Loucy (cell line): Measurements from ENCODE around the gene HIKESHI.

ENCODE experiments used
- H2AFZ ChIP-seq: fragments of 200-600 bp; sonication (generic); 2 replicates; pipeline ENCODE4 v1.6.0; 2016; ENCODE audit warnings: antibody characterized with exemption, mild to moderate bottlenecking, low read length, moderate library complexity
- H3F3A ChIP-seq: fragments of 200-600 bp; 2 replicates; pipeline ENCODE4 v1.6.0; 2016; ENCODE audit warnings: antibody characterized with exemption, low read depth, mild to moderate bottlenecking
- H3K27me3 ChIP-seq: fragments of 200-600 bp; sonication (generic); 2 replicates; pipeline ENCODE4 v1.6.1; 2014; ENCODE audit warnings: low read length, mild to moderate bottlenecking; ENCODE audit not compliant: insufficient read depth, poor library complexity, severe bottlenecking
- H3K36me3 ChIP-seq: fragments of 200-600 bp; sonication (generic); 2 replicates; pipeline ENCODE4 v1.6.1; 2016; ENCODE audit warnings: low read length; ENCODE audit not compliant: insufficient read depth
- H3K4me1 ChIP-seq: fragments of 200-600 bp; sonication (generic); 2 replicates; pipeline ENCODE4 v1.5.1; 2014; ENCODE audit warnings: low read length, mild to moderate bottlenecking; ENCODE audit not compliant: insufficient read depth, poor library complexity, severe bottlenecking
- H3K4me2 ChIP-seq: fragments of 200-600 bp; sonication (generic); 2 replicates; pipeline ENCODE4 v1.6.0; 2014; ENCODE audit warnings: antibody characterized with exemption, low read length, low read depth, mild to moderate bottlenecking; ENCODE audit not compliant: poor library complexity, severe bottlenecking
- H3K4me3 ChIP-seq: fragments of 200-600 bp; sonication (generic); 2 replicates; pipeline ENCODE4 v1.5.1; 2014; ENCODE audit warnings: low read length, mild to moderate bottlenecking, mixed read lengths; ENCODE audit not compliant: poor library complexity, severe bottlenecking
- H3K79me2 ChIP-seq: fragments of 200-600 bp; sonication (generic); 2 replicates; pipeline ENCODE4 v1.6.1; 2014; ENCODE audit warnings: low read length; ENCODE audit not compliant: insufficient read depth
- H3K9ac ChIP-seq: fragments of 200-600 bp; sonication (generic); 2 replicates; pipeline ENCODE4 v1.6.0; 2014; ENCODE audit warnings: mild to moderate bottlenecking, low read depth, low read length, moderate library complexity; ENCODE audit not compliant: poor library complexity, severe bottlenecking
- H3K9me2 ChIP-seq: fragments of 200-600 bp; sonication (generic); replicated peaks from 2 replicates; pipeline ENCODE4 v1.6.1; 2016; ENCODE audit warnings: low read depth, low read length, mixed read lengths
- H3K9me3 ChIP-seq: fragments of 200-600 bp; sonication (generic); 2 replicates; pipeline ENCODE4 v1.6.1; 2014; ENCODE audit warnings: mild to moderate bottlenecking, antibody characterized with exemption, low read length, low read depth; ENCODE audit not compliant: insufficient read depth
- H4K20me1 ChIP-seq: fragments of 200-600 bp; sonication (generic); 2 replicates; pipeline ENCODE4 v1.6.0; 2014; ENCODE audit warnings: antibody characterized with exemption, low read length, mild to moderate bottlenecking; ENCODE audit not compliant: insufficient read depth, poor library complexity, severe bottlenecking
- EZH2phosphoT487 ChIP-seq: fragments of 200-600 bp; IDR thresholded peaks from 2 replicates; pipeline ENCODE4 v1.6.1; 2018; ENCODE audit warnings: antibody characterized with exemption, mild to moderate bottlenecking, moderate library complexity, borderline replicate concordance
- TF ChIP-seq, protein P1 (sequence below): fragments of 200-600 bp; sonication (generic); conservative IDR thresholded peaks from 2 replicates; pipeline ENCODE4 v1.5.1; 2014; ENCODE audit warnings: mild to moderate bottlenecking, antibody characterized with exemption, low read length

HIKESHI gene

DNA sequence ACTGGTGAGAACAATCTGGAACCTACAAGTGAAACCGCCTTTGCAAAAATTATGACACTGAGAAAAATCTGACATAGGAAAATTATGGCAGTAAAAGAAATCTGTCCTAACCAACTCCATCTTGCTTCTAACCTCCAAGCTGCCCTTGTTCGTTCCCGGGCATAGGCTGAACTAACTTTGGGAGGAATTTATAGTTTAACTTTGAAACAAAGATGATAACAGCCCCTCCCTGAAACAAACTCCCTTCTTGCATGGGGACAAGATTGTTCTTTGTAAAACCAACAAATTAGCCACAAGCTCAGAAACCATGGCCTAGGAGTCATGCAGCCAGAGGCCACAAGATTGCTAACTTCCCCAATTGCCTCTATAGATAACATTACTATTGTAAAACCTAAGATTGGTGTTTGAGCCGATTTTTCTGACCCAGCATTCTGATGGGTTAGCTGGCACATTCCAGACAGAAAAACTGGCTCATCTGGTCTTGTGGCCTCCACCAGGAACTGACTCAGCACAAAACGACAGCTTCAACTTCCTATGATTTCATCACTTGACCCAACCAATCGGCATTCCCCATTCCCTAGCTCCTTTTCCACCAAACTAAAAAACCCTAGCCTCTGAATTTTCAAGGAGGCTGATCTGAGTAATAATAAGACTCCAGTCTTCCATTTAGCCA is 69.0 kb downstream of the HIKESHI start:
- TF ChIP-seq, protein P1, sequence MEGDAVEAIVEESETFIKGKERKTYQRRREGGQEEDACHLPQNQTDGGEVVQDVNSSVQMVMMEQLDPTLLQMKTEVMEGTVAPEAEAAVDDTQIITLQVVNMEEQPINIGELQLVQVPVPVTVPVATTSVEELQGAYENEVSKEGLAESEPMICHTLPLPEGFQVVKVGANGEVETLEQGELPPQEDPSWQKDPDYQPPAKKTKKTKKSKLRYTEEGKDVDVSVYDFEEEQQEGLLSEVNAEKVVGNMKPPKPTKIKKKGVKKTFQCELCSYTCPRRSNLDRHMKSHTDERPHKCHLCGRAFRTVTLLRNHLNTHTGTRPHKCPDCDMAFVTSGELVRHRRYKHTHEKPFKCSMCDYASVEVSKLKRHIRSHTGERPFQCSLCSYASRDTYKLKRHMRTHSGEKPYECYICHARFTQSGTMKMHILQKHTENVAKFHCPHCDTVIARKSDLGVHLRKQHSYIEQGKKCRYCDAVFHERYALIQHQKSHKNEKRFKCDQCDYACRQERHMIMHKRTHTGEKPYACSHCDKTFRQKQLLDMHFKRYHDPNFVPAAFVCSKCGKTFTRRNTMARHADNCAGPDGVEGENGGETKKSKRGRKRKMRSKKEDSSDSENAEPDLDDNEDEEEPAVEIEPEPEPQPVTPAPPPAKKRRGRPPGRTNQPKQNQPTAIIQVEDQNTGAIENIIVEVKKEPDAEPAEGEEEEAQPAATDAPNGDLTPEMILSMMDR, result no peak
- no peak for TF ChIP-seq EZH2phosphoT487
- no peaks in the 10 kb centered on the region for H3K9me3 ChIP-seq
- H4K20me1 ChIP-seq, result no peaks in the 10 kb centered on the region
- H3K4me1 ChIP-seq, result peaks cover 4% of the 10 kb centered on the region
- no peak overlapping the region for H3K4me2 ChIP-seq
- H3K79me2 ChIP-seq, result no peaks in the 10 kb centered on the region
- H3K9ac ChIP-seq, result no peak overlapping the region
- no peaks in the 10 kb centered on the region for H3F3A ChIP-seq
- no peak overlapping the region for H2AFZ ChIP-seq
- no peaks in the 10 kb centered on the region for H3K36me3 ChIP-seq
- no peak overlapping the region for H3K4me3 ChIP-seq
- no peaks in the 10 kb centered on the region for H3K9me2 ChIP-seq
- H3K27me3 ChIP-seq, result no peaks in the 10 kb centered on the region

DNA sequence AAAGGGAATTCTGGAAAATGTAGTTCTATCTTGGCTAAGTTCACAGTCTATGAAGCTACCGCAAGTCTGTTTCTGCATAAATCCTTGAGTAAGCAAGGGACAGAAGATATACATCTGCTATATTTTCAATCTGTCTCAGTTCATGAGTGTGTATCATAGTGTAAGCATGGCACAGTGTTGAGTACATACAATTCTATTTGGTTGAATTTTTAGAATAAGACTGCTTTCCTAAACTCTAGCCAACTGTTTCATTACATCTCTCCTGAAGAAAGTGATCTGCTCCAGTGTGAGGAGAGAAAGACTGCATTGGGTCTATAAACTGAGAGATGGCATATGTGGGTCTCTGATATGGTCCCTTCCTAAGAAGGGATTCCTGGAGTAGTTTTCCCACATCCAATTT is 70.0 kb downstream of the HIKESHI start:
- no peaks in the 10 kb centered on the region for H3K27me3 ChIP-seq
- no peak overlapping the region for H3K9ac ChIP-seq
- H3K4me2 ChIP-seq, result no peak overlapping the region
- no peaks in the 10 kb centered on the region for H4K20me1 ChIP-seq
- peaks cover 4% of the 10 kb centered on the region for H3K4me1 ChIP-seq
- H3K4me3 ChIP-seq, result no peak overlapping the region
- no peaks in the 10 kb centered on the region for H3F3A ChIP-seq
- H3K79me2 ChIP-seq, result no peaks in the 10 kb centered on the region
- no peak overlapping the region for H2AFZ ChIP-seq
- no peaks in the 10 kb centered on the region for H3K9me3 ChIP-seq
- TF ChIP-seq EZH2phosphoT487, result no peak
- TF ChIP-seq, protein P1, result no peak
- H3K9me2 ChIP-seq, result no peaks in the 10 kb centered on the region
- no peaks in the 10 kb centered on the region for H3K36me3 ChIP-seq

DNA sequence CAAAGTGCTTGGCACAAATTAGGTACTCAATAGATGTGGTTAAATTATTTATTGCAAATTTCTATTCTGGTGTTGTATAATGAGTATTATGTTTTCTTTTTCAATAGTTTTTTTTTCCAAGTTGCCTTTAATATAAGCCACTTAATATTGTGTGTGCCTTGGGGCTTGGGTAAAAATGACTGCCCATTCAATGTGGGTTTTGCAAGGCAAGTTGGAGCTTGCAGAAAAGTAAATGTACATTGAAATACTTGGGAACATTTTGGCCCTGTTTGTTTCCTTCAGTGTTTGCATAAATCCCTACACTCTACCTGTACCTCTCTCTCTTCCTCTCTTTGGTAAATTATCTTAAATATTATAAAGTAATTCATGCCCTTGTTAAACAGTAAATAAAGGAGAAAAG is 70.5 kb downstream of the HIKESHI start:
- Histone ChIP-seq H4K20me1 (no peaks in the 10 kb centered on the region), H2AFZ (no peak overlapping the region), H3K79me2 (no peaks in the 10 kb centered on the region), H3K4me3 (no peak overlapping the region), H3K9ac (no peak overlapping the region), H3F3A (no peaks in the 10 kb centered on the region), H3K36me3 (no peaks in the 10 kb centered on the region), H3K9me2 (no peaks in the 10 kb centered on the region), H3K4me2 (no peak overlapping the region), H3K27me3 (no peaks in the 10 kb centered on the region), H3K9me3 (no peaks in the 10 kb centered on the region), H3K4me1 (peaks cover 4% of the 10 kb centered on the region)
- TF ChIP-seq, protein P1, result no peak
